HepG2 (cell line): ENCODE measurements around the gene FAH. TPM values are rescaled to one million over a fixed set of nuclear protein-coding genes. Genes with fewer than 3 reads are reported as not detected.
A peak's percentile ranks its signal among the peaks of the same experiment; 100 is the strongest.

Source experiments
- AKNA ChIP-seq: sonication (generic); formaldehyde crosslinking; IDR thresholded peaks from 2 replicates; pipeline ENCODE4 v1.4.0; 2020; ENCODE audit warnings: missing genetic modification reagents, borderline replicate concordance
- ARNTL ChIP-seq: sonication (generic); formaldehyde crosslinking; IDR thresholded peaks from 2 replicates; pipeline ENCODE4 v1.4.0; 2020; ENCODE audit warnings: mild to moderate bottlenecking, missing genetic modification reagents
- CHD4 ChIP-seq: fragments of 200-600 bp; sonication (generic); IDR thresholded peaks from 2 replicates; pipeline ENCODE4 v1.7.0; 2017; ENCODE audit warnings: mild to moderate bottlenecking, low read length, borderline replicate concordance
- FOXK2 ChIP-seq: fragments of 450-650 bp; IDR thresholded peaks from 2 replicates; pipeline ENCODE4 v1.6.1; 2016
- HNRNPUL1 ChIP-seq: fragments of 200-400 bp; formaldehyde crosslinking; IDR thresholded peaks from 2 replicates; pipeline ENCODE4 v1.6.1; 2017; ENCODE audit warnings: low read depth, mild to moderate bottlenecking, low read length, moderate library complexity
- ISX ChIP-seq: sonication (generic); formaldehyde crosslinking; conservative IDR thresholded peaks from 2 replicates; pipeline ENCODE4 v1.5.0; 2020; ENCODE audit warnings: missing genetic modification reagents
- MTERF4 ChIP-seq: sonication (generic); formaldehyde crosslinking; IDR thresholded peaks from 2 replicates; pipeline ENCODE4 v1.8.0; 2023; ENCODE audit warnings: mild to moderate bottlenecking, missing genetic modification reagents
- NFE2L2 ChIP-seq: fragments of 150-350 bp; IDR thresholded peaks from 2 replicates; pipeline ENCODE4 v1.6.1; 2014; ENCODE audit warnings: low read length
- NFKBIZ ChIP-seq: IDR thresholded peaks from 2 replicates; pipeline ENCODE4 v1.6.1; 2018; ENCODE audit warnings: missing genetic modification reagents, missing compliant biosample characterization
- TCF12 ChIP-seq, 2 experiments: fragments of 450-650 bp in 1 of 2; sonication (generic) in 1 of 2; formaldehyde crosslinking in 1 of 2; IDR thresholded peaks; 2 replicates each; pipeline versions ENCODE4 v1.6.1 to v1.8.0; 2017 to 2022; ENCODE audit warnings: antibody characterized with exemption in 1 of 2, mild to moderate bottlenecking in 1 of 2, missing genetic modification reagents in 1 of 2, moderate library complexity in 1 of 2
- XBP1 ChIP-seq: sonication (generic); formaldehyde crosslinking; IDR thresholded peaks from 2 replicates; pipeline ENCODE4 v1.5.0; 2020; ENCODE audit warnings: missing genetic modification reagents
- ZBTB7A ChIP-seq: sonication (generic); formaldehyde crosslinking; IDR thresholded peaks from 2 replicates; pipeline ENCODE4 v1.8.0; 2022; ENCODE audit warnings: mild to moderate bottlenecking, missing genetic modification reagents
- ZFP36 ChIP-seq: fragments of 150-350 bp; IDR thresholded peaks from 2 replicates; pipeline ENCODE4 v1.6.1; 2018; ENCODE audit warnings: borderline replicate concordance, low read length, low read depth; ENCODE audit not compliant: partially characterized antibody
- ZNF10 ChIP-seq: sonication (generic); formaldehyde crosslinking; IDR thresholded peaks from 2 replicates; pipeline ENCODE4 v1.4.0; 2020; ENCODE audit warnings: mild to moderate bottlenecking, low read depth, missing genetic modification reagents, borderline replicate concordance
- ZNF180 ChIP-seq: sonication (generic); formaldehyde crosslinking; IDR thresholded peaks from 2 replicates; pipeline ENCODE4 v1.4.0; 2020; ENCODE audit warnings: low read depth, missing genetic modification reagents, borderline replicate concordance
- ZNF296 ChIP-seq: sonication (generic); formaldehyde crosslinking; conservative IDR thresholded peaks from 2 replicates; pipeline ENCODE4 v1.5.0; 2020; ENCODE audit warnings: mild to moderate bottlenecking, missing genetic modification reagents
- ZNF605 ChIP-seq: sonication (generic); formaldehyde crosslinking; IDR thresholded peaks from 2 replicates; pipeline ENCODE4 v1.8.0; 2022; ENCODE audit warnings: mild to moderate bottlenecking, missing genetic modification reagents
- ZNF770 ChIP-seq: sonication (generic); formaldehyde crosslinking; IDR thresholded peaks from 2 replicates; pipeline ENCODE4 v1.5.0; 2020; ENCODE audit warnings: mild to moderate bottlenecking, missing genetic modification reagents
- polyA plus RNA-seq, 8 experiments: library from polyadenylated mRNA; depleted of rRNA in 3 of 8; stranded (reverse) in 7 of 8; unstranded in 1 of 8; fragments of >200 nt; fragmentation: Illumina TruSeq in 4 of 8; extraction: Trizol in 4 of 8; gene quantifications; 2 replicates each; pipeline versions ENCODE4 v1.2.1 to v1.2.3, GENCODE V29; 2011 to 2016; ENCODE audit warnings: low read depth in 4 of 8, missing spikeins in 1 of 8, mixed read lengths in 1 of 8; ENCODE audit not compliant: insufficient read depth in 1 of 8
- total RNA-seq, 5 experiments: library from RNA; depleted of rRNA; stranded (reverse); fragments of >200 nt; fragmentation: Illumina TruSeq; extraction: Trizol; gene quantifications; 2 replicates each; pipeline ENCODE4 v1.2.3, GENCODE V29; 2016; ENCODE audit warnings: low read depth in 1 of 5
- TF ChIP-seq, protein P1 (sequence below): sonication (generic); formaldehyde crosslinking; IDR thresholded peaks from 2 replicates; pipeline ENCODE4 v1.4.0; 2020; ENCODE audit warnings: missing genetic modification reagents

FAH gene
- total and polyA plus RNA-seq, 2 of the 13 experiments (the other 11 are each of a cell fraction or from before 2014, with no cell fraction given) = 36.6 to 75.0 TPM

DNA sequence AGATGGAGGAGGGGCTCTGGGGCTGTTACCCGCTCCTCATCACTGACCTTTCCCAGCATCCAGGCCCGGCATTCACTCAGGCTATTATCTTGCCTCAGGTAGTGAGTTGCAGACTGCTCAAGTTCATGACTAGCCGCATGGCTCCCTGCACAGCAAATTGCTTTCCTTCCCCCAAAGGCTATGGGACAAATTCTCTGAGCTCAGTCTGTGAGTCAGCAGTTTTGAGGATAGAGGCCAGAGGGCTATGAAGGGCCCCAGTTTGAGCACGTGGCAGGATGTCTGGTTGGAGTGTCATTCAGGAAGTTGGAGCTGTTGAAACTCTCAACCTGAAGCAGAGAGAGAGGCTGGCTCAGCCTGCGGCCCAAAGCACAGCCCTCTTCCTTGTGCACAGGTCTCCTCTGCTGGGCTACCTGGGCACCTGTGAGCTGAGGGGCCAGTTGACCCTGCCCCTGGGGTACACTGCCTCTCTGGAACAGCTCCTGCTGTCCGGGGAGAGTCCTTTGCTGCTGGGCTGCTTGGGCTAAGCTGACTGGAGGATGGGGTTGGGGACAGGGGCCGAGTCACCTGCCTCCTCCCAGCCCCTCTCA lies 7.9 kb downstream of the FAH start (continued):
- TF ChIP-seq ZNF10 (CRISPR knock-in tag) (no peak), HNRNPUL1 (no peak), CHD4 (no peak), NFKBIZ (CRISPR knock-in tag) (0 out of 2 replicates have a peak, but pooled peaks have one; percentile 48), ZFP36 (no peak), ZNF605 (CRISPR knock-in tag) (no peak), TCF12 (IDR thresholded peaks at IDR 0.05) (no peak), TCF12 (CRISPR knock-in tag; IDR thresholded peaks at IDR 0.05) (no peak), ZNF180 (CRISPR knock-in tag) (no peak), ARNTL (CRISPR knock-in tag) (peak; percentile 91), ZNF770 (CRISPR knock-in tag) (peak; percentile 64; the same call in 1 of the 2 replicates), XBP1 (CRISPR knock-in tag) (no peak), NFE2L2 (peak; percentile 98), ZBTB7A (CRISPR knock-in tag) (no peak), ZNF296 (no peak), ISX (CRISPR knock-in tag) (no peak), FOXK2 (no peak), MTERF4 (no peak), AKNA (no peak)
- TF ChIP-seq, protein P1, sequence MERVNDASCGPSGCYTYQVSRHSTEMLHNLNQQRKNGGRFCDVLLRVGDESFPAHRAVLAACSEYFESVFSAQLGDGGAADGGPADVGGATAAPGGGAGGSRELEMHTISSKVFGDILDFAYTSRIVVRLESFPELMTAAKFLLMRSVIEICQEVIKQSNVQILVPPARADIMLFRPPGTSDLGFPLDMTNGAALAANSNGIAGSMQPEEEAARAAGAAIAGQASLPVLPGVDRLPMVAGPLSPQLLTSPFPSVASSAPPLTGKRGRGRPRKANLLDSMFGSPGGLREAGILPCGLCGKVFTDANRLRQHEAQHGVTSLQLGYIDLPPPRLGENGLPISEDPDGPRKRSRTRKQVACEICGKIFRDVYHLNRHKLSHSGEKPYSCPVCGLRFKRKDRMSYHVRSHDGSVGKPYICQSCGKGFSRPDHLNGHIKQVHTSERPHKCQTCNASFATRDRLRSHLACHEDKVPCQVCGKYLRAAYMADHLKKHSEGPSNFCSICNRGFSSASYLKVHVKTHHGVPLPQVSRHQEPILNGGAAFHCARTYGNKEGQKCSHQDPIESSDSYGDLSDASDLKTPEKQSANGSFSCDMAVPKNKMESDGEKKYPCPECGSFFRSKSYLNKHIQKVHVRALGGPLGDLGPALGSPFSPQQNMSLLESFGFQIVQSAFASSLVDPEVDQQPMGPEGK (CRISPR knock-in tag) = 0 out of 2 replicates have a peak, but pooled peaks have one; percentile 28
